GM12892 (cell line): Measurements from ENCODE around the gene YY1. TPM values are rescaled to one million over a fixed set of nuclear protein-coding genes. Genes with fewer than 3 reads are reported as not detected.
A peak's percentile ranks its signal among the peaks of the same experiment; 100 is the strongest.

ENCODE experiments used
- DNase-seq: peaks from one replicate; pipeline ENCODE4 v3.0.0; 2011; ENCODE audit not compliant: insufficient read length
- FAIRE-seq: peaks from 2 replicates; lab custom pipeline; 2011; peaks lifted over from hg19 to GRCh38; lab: Jason Lieb, UNC
- POLR2A ChIP-seq: IDR thresholded peaks from 2 replicates; pipeline ENCODE4 v1.6.1; 2011; ENCODE audit warnings: low read depth, low read length, control low read depth
- POLR2AphosphoS5 ChIP-seq: IDR thresholded peaks from 2 replicates; pipeline ENCODE4 v1.6.1; 2011; ENCODE audit warnings: low read depth, low read length, control low read depth
- TAF1 ChIP-seq: IDR thresholded peaks from 2 replicates; pipeline ENCODE4 v1.6.1; 2011; ENCODE audit warnings: low read depth, mild to moderate bottlenecking, control low read depth, low read length, borderline replicate concordance
- polyA plus RNA-seq: library from polyadenylated mRNA; unstranded; fragments of >200 nt; gene quantifications from one replicate; pipeline ENCODE4 v1.2.1, GENCODE V29; 2012; ENCODE audit warnings: missing spikeins, inconsistent platforms; ENCODE audit not compliant: missing spikeins

YY1 gene
- 56.6 TPM for polyA plus RNA-seq

- TF ChIP-seq TAF1 (peak; percentile 28; the same call in 1 of the 2 replicates), POLR2AphosphoS5 (no peak; the same call in none of the 2 replicates), POLR2A (peak; percentile 52; the same call in 1 of the 2 replicates)
- peak; percentile 91 for DNase-seq
- FAIRE-seq, result peak; percentile 98
These were observed at the start of gene YY1 for GRCh38 chr14:100238419-100239210. YY1 (plus strand) TSS chr14:100239144; CDS start chr14:100239245, 101 bp downstream.

- DNase-seq (no peak), FAIRE-seq (no peak)
- TF ChIP-seq POLR2A (no peak), POLR2AphosphoS5 (no peak), TAF1 (no peak)
These were observed 48.8 kb upstream of the YY1 start for GRCh38 chr14:100190126-100190525.

GRCh38 chr14:100191584-100192249 lies 47.2 kb upstream of the YY1 start:
- FAIRE-seq (no peak), DNase-seq (no peak)
- TF ChIP-seq POLR2AphosphoS5 (no peak), POLR2A (no peak), TAF1 (no peak)

- FAIRE-seq, result no peak
- DNase-seq, result no peak
- no peak for TF ChIP-seq TAF1
- TF ChIP-seq POLR2AphosphoS5, result no peak
- TF ChIP-seq POLR2A, result no peak
These were observed 46.7 kb upstream of the YY1 start for GRCh38 chr14:100192250-100192671.

GRCh38 chr14:100192672-100193416 lies 46.1 kb upstream of the YY1 start:
- FAIRE-seq (peak; percentile 93), DNase-seq (peak; percentile 100)
- TF ChIP-seq POLR2AphosphoS5 (peak; percentile 71), POLR2A (peak; percentile 56; the same call in 1 of the 2 replicates), TAF1 (no peak)

DNA sequence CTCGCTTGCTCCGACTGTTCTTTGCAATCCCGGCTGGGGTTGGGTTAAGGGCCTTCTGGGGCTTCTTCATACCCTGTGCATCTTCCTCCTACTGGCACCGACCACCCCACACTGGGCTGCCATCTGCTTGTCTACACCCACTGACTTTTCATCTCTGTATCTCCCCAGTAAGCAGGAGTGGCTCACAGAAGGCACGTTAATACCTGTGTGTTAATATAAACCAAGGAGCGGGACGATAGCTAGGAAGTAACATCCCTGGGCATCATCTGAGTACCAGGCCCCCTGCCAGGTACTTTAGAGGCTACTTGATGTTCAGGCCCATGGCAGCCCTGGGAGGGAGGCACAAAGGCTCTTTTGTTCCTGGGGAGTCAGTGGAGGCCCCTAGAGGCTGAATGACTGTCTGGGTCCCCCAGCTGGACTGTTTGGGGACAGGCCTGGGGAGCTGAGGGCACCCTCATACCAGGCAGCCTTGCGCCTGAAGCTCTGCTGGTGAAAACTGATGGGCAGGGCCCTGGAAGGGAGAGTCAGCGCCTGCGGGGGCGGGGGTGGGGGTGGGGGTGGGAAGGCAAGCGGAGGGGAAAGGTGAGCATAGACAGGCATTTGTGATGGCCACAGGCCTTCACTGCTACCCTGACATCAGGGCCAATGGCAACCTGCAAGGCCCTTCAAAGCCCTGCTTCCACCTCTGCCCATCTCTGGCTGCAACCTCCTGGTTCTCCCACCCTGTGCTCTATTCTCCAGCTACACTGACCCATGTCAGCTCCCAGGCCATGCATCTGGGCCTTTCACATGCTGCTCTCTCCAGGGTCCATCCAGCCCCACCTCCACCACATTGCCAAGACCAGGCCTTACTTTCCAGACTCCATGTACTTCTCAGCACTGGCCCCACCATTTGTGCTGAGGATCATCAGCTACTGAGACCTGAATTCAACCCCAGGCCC lies 45.3 kb upstream of the YY1 start:
- no peak for TF ChIP-seq TAF1
- TF ChIP-seq POLR2A, result no peak
- no peak for TF ChIP-seq POLR2AphosphoS5
- DNase-seq, result no peak
- FAIRE-seq, result no peak

- no peak for FAIRE-seq
- DNase-seq, result no peak
- TF ChIP-seq POLR2A (no peak), POLR2AphosphoS5 (no peak), TAF1 (no peak)
These were observed 39.6 kb upstream of the YY1 start for GRCh38 chr14:100199240-100199860.

- FAIRE-seq (no peak), DNase-seq (no peak)
- TF ChIP-seq POLR2A, result no peak
- TF ChIP-seq TAF1, result no peak
- TF ChIP-seq POLR2AphosphoS5, result no peak
These were observed 38.6 kb upstream of the YY1 start for GRCh38 chr14:100200311-100200710.

DNA sequence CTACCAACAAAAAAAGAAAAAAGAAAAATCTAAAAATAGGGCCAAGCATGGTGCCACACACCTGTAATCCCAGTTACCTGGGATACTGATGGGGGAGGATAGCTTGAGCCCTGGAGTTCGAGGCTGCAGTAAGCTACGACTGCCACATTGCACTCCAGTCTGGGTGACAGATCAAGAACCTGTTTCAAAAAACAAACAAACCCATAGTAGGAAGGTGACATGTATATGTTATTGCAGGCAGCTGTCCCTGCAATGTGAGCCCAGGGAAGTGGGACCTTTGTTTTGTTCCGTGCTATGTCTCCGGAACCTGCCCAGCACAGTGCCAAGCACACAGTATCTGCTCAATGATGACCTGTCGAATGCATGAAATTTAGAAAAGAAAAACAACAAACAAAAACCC lies 37.2 kb upstream of the YY1 start:
- no peak for TF ChIP-seq TAF1
- no peak for TF ChIP-seq POLR2A
- TF ChIP-seq POLR2AphosphoS5, result no peak
- DNase-seq (no peak), FAIRE-seq (no peak)

DNA sequence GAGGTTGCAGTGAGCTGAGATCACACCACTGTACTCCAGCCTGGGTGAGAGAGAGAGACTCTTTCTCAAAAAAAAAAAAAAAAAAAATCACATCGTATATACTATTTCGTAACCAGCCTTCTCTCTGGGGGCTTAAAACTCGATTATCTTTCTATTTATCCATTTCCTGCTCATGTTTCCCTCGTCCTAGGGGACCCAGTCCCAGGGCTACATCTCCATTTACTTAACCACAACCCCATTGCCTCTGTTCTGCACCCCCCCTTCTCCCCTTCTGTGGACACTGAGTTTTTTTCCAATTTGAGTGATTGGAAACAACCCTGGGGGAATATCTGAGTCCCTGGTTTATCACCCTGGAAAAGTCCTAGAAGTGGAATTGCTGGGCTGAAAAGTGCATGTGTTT lies 36.2 kb upstream of the YY1 start:
- TF ChIP-seq TAF1, result no peak
- TF ChIP-seq POLR2A, result no peak
- TF ChIP-seq POLR2AphosphoS5, result no peak
- DNase-seq, result no peak
- no peak for FAIRE-seq
